Testis (tissue), 3 donors: ENCODE data around the gene NOXO1. TPM values are rescaled to one million over a fixed set of nuclear protein-coding genes. Genes with fewer than 3 reads are reported as not detected.

ENCODE experiments used
- DNase-seq: peaks from one replicate; pipeline ENCODE4 v3.0.0-alpha.2; 2019
- H3K27ac ChIP-seq, 2 donors: fragments of 200-600 bp; sonication (generic); one replicate each; pipeline ENCODE4 v1.5.1; 2019
- H3K27me3 ChIP-seq: fragments of 200-600 bp; sonication (generic); one replicate; pipeline ENCODE4 v1.5.1; 2019
- H3K36me3 ChIP-seq: fragments of 200-600 bp; sonication (generic); one replicate; pipeline ENCODE4 v1.5.1; 2017; ENCODE audit warnings: low read depth; ENCODE audit errors: missing control alignments
- H3K4me1 ChIP-seq: fragments of 200-600 bp; sonication (generic); one replicate; pipeline ENCODE4 v1.5.1; 2019
- H3K4me3 ChIP-seq, 2 donors: fragments of 200-600 bp; sonication (generic); one replicate each; pipeline ENCODE4 v1.5.1; 2017 to 2019
- H3K9me3 ChIP-seq: fragments of 200-600 bp; sonication (generic); one replicate; pipeline ENCODE4 v1.5.1; 2017
- CTCF ChIP-seq, 3 experiments: fragments of 450-650 bp in 2 of 3; fragments of 200-600 bp in 1 of 3; sonication (generic) in 1 of 3; IDR thresholded peaks; one replicate each; pipeline ENCODE4 v1.5.1; 2016 to 2019; ENCODE audit warnings: antibody characterized with exemption in 3 of 3, mild to moderate bottlenecking in 2 of 3, moderate library complexity in 1 of 3
- POLR2A ChIP-seq: fragments of 450-650 bp; IDR thresholded peaks from one replicate; pipeline ENCODE4 v1.6.1; 2017; ENCODE audit warnings: antibody characterized with exemption, mild to moderate bottlenecking, moderate library complexity
- WGBS, 2 donors: methylation state at CpG; one replicate each; pipeline ENCODE4 v1.1.5; 2018; 5-methylcytosine and 5-hydroxymethylcytosine counted together
- intact Hi-C: fragments of 100-400 bp; cut with DNase I; formaldehyde crosslinking; loops from one replicate; pipeline ENCODE4 v1.15.1; 2023; ENCODE audit warnings: low total_unique reads
- polyA plus RNA-seq: library from polyadenylated mRNA; stranded (reverse); fragments of 350-450 nt; fragmentation: Illumina TruSeq; extraction: RNeasy Lipid Tissue Mini Kit (QIAGEN cat#74804); gene quantifications from one replicate; pipeline ENCODE4 v1.2.3, GENCODE V29; 2014; ENCODE audit warnings: low read depth, low replicate concordance; ENCODE audit not compliant: insufficient read depth
- total RNA-seq, 2 donors: library from RNA; depleted of rRNA; stranded (reverse); fragments of >200 nt; gene quantifications; one replicate each; pipeline ENCODE4 v1.2.3, GENCODE V29; 2016

Gene NOXO1
- total and polyA plus RNA-seq, 3 donors from 2014 or later: 3.7 to 7.6 (median 4.8) TPM

- intact Hi-C loops: no loop called here
- H3K4me3 ChIP-seq: peak overlapping the region; percentile 80 to 83
- H3K27ac ChIP-seq: peak overlapping the region in 1 of 2 donors; percentile 72
- DNase-seq: no peak
- no peaks in the 10 kb centered on the region for H3K27me3 ChIP-seq
- H3K4me1 ChIP-seq: peaks cover 44% of the 10 kb centered on the region
- TF ChIP-seq CTCF (IDR thresholded peaks at IDR 0.05): no peak
- 2 to 5% methylated on average over 17 to 23 of the region's 23 CpGs for WGBS, 2 donors
- H3K36me3 ChIP-seq: no peaks in the 10 kb centered on the region
- no peaks in the 10 kb centered on the region for H3K9me3 ChIP-seq
Measured at GRCh38 chr16:2008631-2009163, 27.4 kb upstream of the NOXO1 start.

DNA sequence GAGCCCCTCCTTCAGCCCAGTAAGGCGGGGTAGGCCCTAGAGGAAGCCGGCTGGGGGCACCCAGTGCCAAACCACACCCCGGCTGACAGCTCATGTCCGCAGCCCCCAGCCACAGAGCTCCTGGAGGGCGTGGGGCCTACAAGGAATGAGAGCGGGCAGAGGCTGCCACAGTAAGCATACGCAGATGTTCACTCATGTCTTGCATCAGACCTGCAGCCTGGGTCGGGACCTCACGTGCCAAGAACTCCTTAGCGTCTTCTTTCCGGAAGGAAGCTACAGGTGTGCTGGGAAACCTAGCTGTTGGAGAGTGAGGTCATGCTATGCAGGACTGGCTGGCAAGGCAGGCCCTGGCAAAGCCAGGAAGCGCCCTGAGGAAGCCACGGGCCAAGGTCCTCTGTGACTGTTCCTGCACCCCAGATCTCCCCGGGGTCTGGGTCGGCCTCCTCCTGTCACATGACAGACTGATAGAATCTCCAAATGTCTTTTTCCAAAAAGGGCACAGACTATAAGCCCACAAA lies 26.8 kb upstream of the NOXO1 start:
- no peaks in the 10 kb centered on the region for H3K9me3 ChIP-seq
- WGBS, 2 donors: 34 to 48% methylated on average over 12 to 15 of the region's 15 CpGs
- DNase-seq: no peak
- no peak overlapping the region for H3K4me3 ChIP-seq
- peaks cover 47% of the 10 kb centered on the region for H3K4me1 ChIP-seq
- no peak overlapping the region for H3K27ac ChIP-seq
- intact Hi-C loops: no loop called here
- no peaks in the 10 kb centered on the region for H3K36me3 ChIP-seq
- no peak for TF ChIP-seq CTCF (IDR thresholded peaks at IDR 0.05)
- no peak for TF ChIP-seq POLR2A
- no peaks in the 10 kb centered on the region for H3K27me3 ChIP-seq

DNA sequence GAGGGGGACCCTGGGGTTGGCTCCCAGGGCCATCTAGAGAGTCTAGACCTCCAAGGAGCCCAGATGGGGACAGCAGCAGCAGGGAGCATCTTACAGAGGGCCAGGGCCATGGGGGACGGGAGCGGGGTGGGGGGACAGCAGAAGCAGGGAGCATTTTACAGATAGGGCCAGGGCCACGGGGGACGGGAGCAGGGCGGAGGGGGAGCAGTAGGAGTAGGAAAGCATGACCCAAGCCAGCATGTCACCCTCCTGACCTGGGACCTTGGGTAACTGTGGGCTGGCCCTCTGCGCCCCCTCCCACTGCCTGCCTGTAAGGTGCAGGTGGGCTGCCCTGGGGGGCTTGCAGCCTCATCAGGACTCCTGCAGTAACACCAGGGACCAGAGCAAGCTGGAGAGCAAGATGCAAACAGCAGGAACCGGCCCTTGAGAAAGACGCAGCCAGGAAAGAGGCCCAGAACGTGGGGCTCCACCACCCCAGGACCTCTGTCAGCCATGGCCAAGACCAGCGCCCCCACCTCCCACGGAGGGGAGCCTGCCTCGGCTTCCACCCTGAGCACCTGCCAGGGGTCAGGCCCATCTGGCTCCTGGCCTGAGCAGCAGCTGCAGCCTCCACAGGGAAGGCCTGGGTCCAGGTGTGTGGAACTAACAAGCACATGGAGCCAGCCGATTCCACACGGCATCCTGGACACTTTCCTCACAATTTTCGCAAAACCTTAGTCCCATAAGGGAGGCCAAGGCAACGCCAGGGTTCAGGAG lies 26.0 kb upstream of the NOXO1 start:
- no peak for TF ChIP-seq CTCF (IDR thresholded peaks at IDR 0.05)
- TF ChIP-seq POLR2A: no peak
- intact Hi-C loops: no loop called here
- Histone ChIP-seq H3K27me3 (no peaks in the 10 kb centered on the region), H3K27ac (no peak overlapping the region), H3K4me3 (no peak overlapping the region), H3K9me3 (no peaks in the 10 kb centered on the region), H3K4me1 (peaks cover 47% of the 10 kb centered on the region), H3K36me3 (no peaks in the 10 kb centered on the region)
- DNase-seq: no peak
- WGBS, 2 donors: 71 to 82% methylated on average over 10 to 16 of the region's 16 CpGs

- Histone ChIP-seq H3K4me1 (peaks cover 47% of the 10 kb centered on the region), H3K27ac (no peak overlapping the region), H3K9me3 (no peaks in the 10 kb centered on the region), H3K36me3 (no peaks in the 10 kb centered on the region), H3K27me3 (no peaks in the 10 kb centered on the region), H3K4me3 (no peak overlapping the region)
- TF ChIP-seq POLR2A (no peak), CTCF (IDR thresholded peaks at IDR 0.05) (no peak)
- DNase-seq: no peak
- intact Hi-C loops: no loop called here
- WGBS, 2 donors: 85 to 86% methylated on average over 4 to 8 of the region's 8 CpGs
Measured at GRCh38 chr16:2006317-2006716, 25.0 kb upstream of the NOXO1 start.
